ENCODE measurements around the gene NXPH3.

NXPH3 gene

GRCh38 chr17:49575679-49576087 is at the start of gene NXPH3:
NXPH3 (plus strand) TSS chr17:49575871; CDS start chr17:49576220, 349 bp downstream.
- in situ Hi-C loops (cut with MboI; ENCODE audit: low sequenced_read_pairs) = no loop called here

- in situ Hi-C loops (cut with MboI; ENCODE audit: low sequenced_read_pairs) = no loop called here
Observed at GRCh38 chr17:49527927-49528651, 47.6 kb upstream of the NXPH3 start.

GRCh38 chr17:49528966-49529365 is 46.7 kb upstream of the NXPH3 start:
- in situ Hi-C loops (cut with MboI; ENCODE audit: low sequenced_read_pairs) = no loop called here

GRCh38 chr17:49530118-49530517 is 45.6 kb upstream of the NXPH3 start:
- in situ Hi-C loops (cut with MboI; ENCODE audit: low sequenced_read_pairs) = no loop called here

GRCh38 chr17:49543860-49544259 is 31.8 kb upstream of the NXPH3 start:
- in situ Hi-C loops (cut with MboI; ENCODE audit: low sequenced_read_pairs) = no loop called here

GRCh38 chr17:49545007-49545660 is 30.5 kb upstream of the NXPH3 start:
- in situ Hi-C loops (cut with MboI; ENCODE audit: low sequenced_read_pairs) = no loop called here

- in situ Hi-C loops (cut with MboI; ENCODE audit: low sequenced_read_pairs) = no loop called here
Observed at GRCh38 chr17:49545806-49546545, 29.7 kb upstream of the NXPH3 start.

GRCh38 chr17:49546546-49547535 is 28.8 kb upstream of the NXPH3 start:
- in situ Hi-C loops (cut with MboI; ENCODE audit: low sequenced_read_pairs) = no loop called here

- in situ Hi-C loops (cut with MboI; ENCODE audit: low sequenced_read_pairs) = no loop called here
Observed at GRCh38 chr17:49547566-49547965, 28.1 kb upstream of the NXPH3 start.

- in situ Hi-C loops (cut with MboI; ENCODE audit: low sequenced_read_pairs) = no loop called here
Observed at GRCh38 chr17:49548051-49548505, 27.6 kb upstream of the NXPH3 start.

- in situ Hi-C loops (cut with MboI; ENCODE audit: low sequenced_read_pairs) = no loop called here
Observed at GRCh38 chr17:49548506-49549310, 27.0 kb upstream of the NXPH3 start.

GRCh38 chr17:49549311-49549605 is 26.4 kb upstream of the NXPH3 start:
- in situ Hi-C loops (cut with MboI; ENCODE audit: low sequenced_read_pairs) = no loop called here

- in situ Hi-C loops (cut with MboI; ENCODE audit: low sequenced_read_pairs) = loop anchor here (25.0 kb wide), 1 partner anchor 137 kb away; the partner anchor contains the start of gene SPOP
Observed at GRCh38 chr17:49549691-49550678, 25.7 kb upstream of the NXPH3 start.

GRCh38 chr17:49550764-49551163 is 24.9 kb upstream of the NXPH3 start:
- in situ Hi-C loops (cut with MboI; ENCODE audit: low sequenced_read_pairs) = loop anchor here (25.0 kb wide), 1 partner anchor 137 kb away; the partner anchor contains the start of gene SPOP

GRCh38 chr17:49551221-49552069 is 24.2 kb upstream of the NXPH3 start:
- in situ Hi-C loops (cut with MboI; ENCODE audit: low sequenced_read_pairs) = loop anchor here (25.0 kb wide), 1 partner anchor 136 kb away; the partner anchor contains the start of gene SPOP

- in situ Hi-C loops (cut with MboI; ENCODE audit: low sequenced_read_pairs) = loop anchor here (25.0 kb wide), 1 partner anchor 135 kb away; the partner anchor contains the start of gene SPOP
Observed at GRCh38 chr17:49552070-49552751, 23.5 kb upstream of the NXPH3 start.

Data from hTERT RPE-1 (cell line).